Prostate gland (tissue), 2 donors: ENCODE results near the gene SRRM2.

Experiments used
- POLR2A ChIP-seq: fragments of 450-650 bp; IDR thresholded peaks from one replicate; pipeline ENCODE4 v1.6.1; 2016; ENCODE audit warnings: antibody characterized with exemption, mild to moderate bottlenecking
- POLR2AphosphoS5 ChIP-seq: sonication (generic); formaldehyde crosslinking; IDR thresholded peaks from one replicate; pipeline ENCODE4 v1.6.1; 2017; ENCODE audit warnings: antibody characterized with exemption
- TF ChIP-seq, protein P1 (sequence below), 4 experiments: fragments of 200-600 bp in 2 of 4; fragments of 450-650 bp in 2 of 4; sonication (generic) in 2 of 4; IDR thresholded peaks; 1 replicate in 3 of 4; 2 replicates in 1 of 4; pipeline ENCODE4 v1.5.1; 2016 to 2019; ENCODE audit warnings: antibody characterized with exemption in 4 of 4, mild to moderate bottlenecking in 2 of 4, moderate library complexity in 2 of 4

DNA sequence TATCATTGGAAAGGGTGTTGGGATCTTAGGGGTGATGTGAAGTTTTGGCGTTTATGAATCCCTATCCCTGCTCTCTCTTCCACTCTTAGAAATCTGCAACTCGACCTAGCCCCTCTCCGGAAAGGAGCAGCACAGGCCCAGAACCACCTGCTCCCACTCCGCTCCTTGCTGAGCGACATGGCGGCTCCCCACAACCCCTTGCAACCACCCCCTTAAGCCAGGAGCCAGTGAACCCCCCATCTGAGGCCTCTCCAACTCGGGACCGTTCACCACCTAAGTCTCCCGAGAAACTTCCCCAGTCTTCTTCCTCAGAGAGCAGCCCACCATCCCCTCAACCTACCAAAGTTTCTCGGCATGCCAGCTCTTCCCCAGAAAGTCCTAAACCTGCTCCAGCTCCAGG, 9.0 kb downstream of the SRRM2 start:
- TF ChIP-seq POLR2A (no peak), POLR2AphosphoS5 (no peak)
- TF ChIP-seq, protein P1, sequence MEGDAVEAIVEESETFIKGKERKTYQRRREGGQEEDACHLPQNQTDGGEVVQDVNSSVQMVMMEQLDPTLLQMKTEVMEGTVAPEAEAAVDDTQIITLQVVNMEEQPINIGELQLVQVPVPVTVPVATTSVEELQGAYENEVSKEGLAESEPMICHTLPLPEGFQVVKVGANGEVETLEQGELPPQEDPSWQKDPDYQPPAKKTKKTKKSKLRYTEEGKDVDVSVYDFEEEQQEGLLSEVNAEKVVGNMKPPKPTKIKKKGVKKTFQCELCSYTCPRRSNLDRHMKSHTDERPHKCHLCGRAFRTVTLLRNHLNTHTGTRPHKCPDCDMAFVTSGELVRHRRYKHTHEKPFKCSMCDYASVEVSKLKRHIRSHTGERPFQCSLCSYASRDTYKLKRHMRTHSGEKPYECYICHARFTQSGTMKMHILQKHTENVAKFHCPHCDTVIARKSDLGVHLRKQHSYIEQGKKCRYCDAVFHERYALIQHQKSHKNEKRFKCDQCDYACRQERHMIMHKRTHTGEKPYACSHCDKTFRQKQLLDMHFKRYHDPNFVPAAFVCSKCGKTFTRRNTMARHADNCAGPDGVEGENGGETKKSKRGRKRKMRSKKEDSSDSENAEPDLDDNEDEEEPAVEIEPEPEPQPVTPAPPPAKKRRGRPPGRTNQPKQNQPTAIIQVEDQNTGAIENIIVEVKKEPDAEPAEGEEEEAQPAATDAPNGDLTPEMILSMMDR (IDR thresholded peaks at IDR 0.05) = no peak
